Chondrocyte (in vitro differentiated cells): Measurements from ENCODE around the gene DYNLRB1. TPM values are rescaled to one million over a fixed set of nuclear protein-coding genes. Genes with fewer than 3 reads are reported as not detected.

Experiments
- DNase-seq: peaks from one replicate; pipeline ENCODE4 v3.0.0; 2021; ENCODE audit warnings: mixed read lengths, low spot score
- H3K27ac Mint-ChIP-seq: one replicate; pipeline ENCODE4 v1.8.0; 2021; ENCODE audit warnings: mild to moderate bottlenecking, moderate library complexity, mixed read lengths; ENCODE audit not compliant: unreplicated experiment
- H3K27me3 Mint-ChIP-seq: 2 replicates; pipeline ENCODE4 v1.8.0; 2021; ENCODE audit warnings: low read depth, mixed read lengths
- H3K36me3 Mint-ChIP-seq: 2 replicates; pipeline ENCODE4 v1.8.0; 2021; ENCODE audit warnings: low read depth, mixed read lengths
- H3K4me1 Mint-ChIP-seq: 2 replicates; pipeline ENCODE4 v1.8.0; 2021; ENCODE audit warnings: low read depth, mild to moderate bottlenecking, mixed read lengths
- H3K4me3 Mint-ChIP-seq: one replicate; pipeline ENCODE4 v1.8.0; 2021; ENCODE audit warnings: mild to moderate bottlenecking, moderate library complexity, mixed read lengths; ENCODE audit not compliant: unreplicated experiment
- H3K9me3 Mint-ChIP-seq: 2 replicates; pipeline ENCODE4 v1.8.0; 2021; ENCODE audit warnings: low read depth, mixed read lengths
- CTCF ChIP-seq: fragments of 200-600 bp; sonication (generic); IDR thresholded peaks from 2 replicates; pipeline ENCODE4 v1.5.0; 2021; ENCODE audit warnings: antibody characterized with exemption, mild to moderate bottlenecking, moderate library complexity
- total RNA-seq: library from RNA; stranded (reverse); gene quantifications from 3 replicates; pipeline ENCODE4 v1.2.1, GENCODE V29; 2021

DYNLRB1 gene
- total RNA-seq, 1 donor from 2014 or later = 199 TPM

- H3K36me3 Mint-ChIP-seq = peaks cover 4% of the 10 kb centered on the region
- H3K9me3 Mint-ChIP-seq = no peaks in the 10 kb centered on the region
- H3K27ac Mint-ChIP-seq = peak overlapping the region; percentile 51
- DNase-seq = no peak
- no peak overlapping the region for H3K4me3 Mint-ChIP-seq
- peaks cover 24% of the 10 kb centered on the region for H3K4me1 Mint-ChIP-seq
- no peaks in the 10 kb centered on the region for H3K27me3 Mint-ChIP-seq
- TF ChIP-seq CTCF = no peak
These were observed 64.0 kb downstream of the DYNLRB1 start for GRCh38 chr20:34579979-34580940.

GRCh38 chr20:34581341-34582184 lies 65.3 kb downstream of the DYNLRB1 start:
- Mint-ChIP-seq H3K27me3 (no peaks in the 10 kb centered on the region), H3K27ac (peak overlapping the region; percentile 80), H3K36me3 (peaks cover 4% of the 10 kb centered on the region), H3K9me3 (no peaks in the 10 kb centered on the region), H3K4me1 (peaks cover 24% of the 10 kb centered on the region), H3K4me3 (no peak overlapping the region)
- DNase-seq = no peak
- TF ChIP-seq CTCF = no peak

GRCh38 chr20:34582221-34582620 lies 66.0 kb downstream of the DYNLRB1 start:
- H3K9me3 Mint-ChIP-seq = no peaks in the 10 kb centered on the region

GRCh38 chr20:34582911-34583310 lies 66.7 kb downstream of the DYNLRB1 start:
- no peak overlapping the region for H3K27ac Mint-ChIP-seq
- H3K4me1 Mint-ChIP-seq = peaks cover 24% of the 10 kb centered on the region
- no peak for TF ChIP-seq CTCF
- DNase-seq = no peak
- H3K4me3 Mint-ChIP-seq = no peak overlapping the region
- H3K27me3 Mint-ChIP-seq = no peaks in the 10 kb centered on the region
- no peaks in the 10 kb centered on the region for H3K9me3 Mint-ChIP-seq
- H3K36me3 Mint-ChIP-seq = peaks cover 4% of the 10 kb centered on the region

More at GRCh38 chr20:34582221-34582620, 66.0 kb downstream of the DYNLRB1 start:
- no peak for TF ChIP-seq CTCF
- Mint-ChIP-seq H3K4me3 (no peak overlapping the region), H3K27ac (peak overlapping the region; percentile 80), H3K4me1 (peaks cover 24% of the 10 kb centered on the region), H3K27me3 (no peaks in the 10 kb centered on the region), H3K36me3 (peaks cover 4% of the 10 kb centered on the region)
- DNase-seq = no peak

GRCh38 chr20:34583544-34583943 lies 67.3 kb downstream of the DYNLRB1 start:
- Mint-ChIP-seq H3K4me1 (peaks cover 21% of the 10 kb centered on the region), H3K27me3 (no peaks in the 10 kb centered on the region), H3K36me3 (peaks cover 4% of the 10 kb centered on the region), H3K27ac (no peak overlapping the region), H3K9me3 (no peaks in the 10 kb centered on the region), H3K4me3 (no peak overlapping the region)
- TF ChIP-seq CTCF = no peak
- DNase-seq = no peak
